ENCODE results near the gene HBM.
"Not testable (repeated sequence)": the region's sequence is repeated elsewhere in the genome, so short reads cannot be mapped to it uniquely, and the experiment has no call there.

DNA sequence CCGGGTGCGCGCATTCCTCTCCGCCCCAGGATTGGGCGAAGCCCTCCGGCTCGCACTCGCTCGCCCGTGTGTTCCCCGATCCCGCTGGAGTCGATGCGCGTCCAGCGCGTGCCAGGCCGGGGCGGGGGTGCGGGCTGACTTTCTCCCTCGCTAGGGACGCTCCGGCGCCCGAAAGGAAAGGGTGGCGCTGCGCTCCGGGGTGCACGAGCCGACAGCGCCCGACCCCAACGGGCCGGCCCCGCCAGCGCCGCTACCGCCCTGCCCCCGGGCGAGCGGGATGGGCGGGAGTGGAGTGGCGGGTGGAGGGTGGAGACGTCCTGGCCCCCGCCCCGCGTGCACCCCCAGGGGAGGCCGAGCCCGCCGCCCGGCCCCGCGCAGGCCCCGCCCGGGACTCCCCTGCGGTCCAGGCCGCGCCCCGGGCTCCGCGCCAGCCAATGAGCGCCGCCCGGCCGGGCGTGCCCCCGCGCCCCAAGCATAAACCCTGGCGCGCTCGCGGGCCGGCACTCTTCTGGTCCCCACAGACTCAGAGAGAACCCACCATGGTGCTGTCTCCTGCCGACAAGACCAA lies 6.7 kb downstream of the HBM start, which contains the start of gene HBA2:
- TF ChIP-seq CTCF, POLR2A (IDR thresholded peaks at IDR 0.05): not testable (repeated sequence)

Data from testis (tissue), 2 donors.